Thyroid gland (tissue), 4 donors: Measurements from ENCODE around the gene ITGA1. TPM values are rescaled to one million over a fixed set of nuclear protein-coding genes. Genes with fewer than 3 reads are reported as not detected.
A peak's percentile ranks its signal among the peaks of the same experiment; 100 is the strongest.

Experiments used
- DNase-seq, 2 donors: peaks; one replicate each; pipeline ENCODE4 v3.0.0-alpha.2; 2019
- H3K27ac ChIP-seq, 3 donors: fragments of 200-600 bp; sonication (generic); 1 replicate in 2 of 3; 2 replicates in 1 of 3; pipeline ENCODE4 v1.5.1; 2016 to 2019; ENCODE audit warnings: mild to moderate bottlenecking in 1 of 3, moderate library complexity in 1 of 3
- H3K27me3 ChIP-seq: fragments of 200-600 bp; sonication (generic); one replicate; pipeline ENCODE4 v1.5.1; 2019
- H3K36me3 ChIP-seq, 2 donors: fragments of 200-600 bp; sonication (generic); one replicate each; pipeline ENCODE4 v1.5.1; 2016 to 2019
- H3K4me1 ChIP-seq, 2 donors: fragments of 200-600 bp; sonication (generic); one replicate each; pipeline ENCODE4 v1.5.1; 2017 to 2019
- H3K4me3 ChIP-seq, 3 donors: fragments of 200-600 bp; sonication (generic); replicated peaks in 1 of 3; 1 replicate in 2 of 3; 2 replicates in 1 of 3; pipeline ENCODE4 v1.5.1; 2016; ENCODE audit warnings: mild to moderate bottlenecking in 1 of 3
- H3K9me3 ChIP-seq: fragments of 200-600 bp; sonication (generic); one replicate; pipeline ENCODE4 v1.5.1; 2017
- CTCF ChIP-seq, 6 experiments: fragments of 200-600 bp in 3 of 6; fragments of 450-650 bp in 3 of 6; sonication (generic) in 3 of 6; IDR thresholded peaks; one replicate each; pipeline ENCODE4 v1.5.1; 2016 to 2019; ENCODE audit warnings: antibody characterized with exemption in 6 of 6, mild to moderate bottlenecking in 2 of 6, inconsistent platforms in 1 of 6, moderate library complexity in 1 of 6
- POLR2A ChIP-seq, 2 donors: fragments of 450-650 bp; IDR thresholded peaks; one replicate each; pipeline ENCODE4 v1.6.1; 2017; ENCODE audit warnings: antibody characterized with exemption in 2 of 2, mild to moderate bottlenecking in 2 of 2, moderate library complexity in 1 of 2
- WGBS, 2 donors: methylation state at CpG; one replicate each; pipeline ENCODE4 v1.1.5; 2017; 5-methylcytosine and 5-hydroxymethylcytosine counted together
- intact Hi-C: fragments of 100-400 bp; cut with DNase I; formaldehyde crosslinking; loops from one replicate; pipeline ENCODE4 v1.15.1; 2023
- total RNA-seq, 4 donors: library from RNA; depleted of rRNA; stranded (reverse); fragments of >200 nt; gene quantifications; one replicate each; pipeline ENCODE4 v1.2.3, GENCODE V29; 2016

ITGA1 gene
- total RNA-seq, 4 donors from 2014 or later = 38.7 to 85.9 (median 52.6) TPM

GRCh38 chr5:52829664-52830063, 41.9 kb downstream of the ITGA1 start:
- no peak overlapping the region for H3K27ac ChIP-seq

GRCh38 chr5:52830650-52831049, 42.9 kb downstream of the ITGA1 start:
- no peaks in the 10 kb centered on the region for H3K9me3 ChIP-seq
- H3K4me3 ChIP-seq = no peak overlapping the region
- H3K27ac ChIP-seq = no peak overlapping the region
- WGBS, 2 donors = 83 to 91% methylated on average over 2 of the region's 2 CpGs
- no peaks in the 10 kb centered on the region for H3K36me3 ChIP-seq
- no peak for DNase-seq
- no peak for TF ChIP-seq POLR2A (IDR thresholded peaks at IDR 0.05)
- TF ChIP-seq CTCF (IDR thresholded peaks at IDR 0.05) = no peak
- no peaks in the 10 kb centered on the region for H3K27me3 ChIP-seq
- intact Hi-C loops = no loop called here
- H3K4me1 ChIP-seq = no peaks in the 10 kb centered on the region

More at GRCh38 chr5:52829664-52830063, 41.9 kb downstream of the ITGA1 start:
- no peaks in the 10 kb centered on the region for H3K9me3 ChIP-seq
- no peak overlapping the region for H3K4me3 ChIP-seq
- intact Hi-C loops = no loop called here
- DNase-seq = no peak
- no peaks in the 10 kb centered on the region for H3K4me1 ChIP-seq
- no peak for TF ChIP-seq POLR2A (IDR thresholded peaks at IDR 0.05)
- no peak for TF ChIP-seq CTCF (IDR thresholded peaks at IDR 0.05)
- no peaks in the 10 kb centered on the region for H3K36me3 ChIP-seq
- H3K27me3 ChIP-seq = no peaks in the 10 kb centered on the region

- no peaks in the 10 kb centered on the region for H3K4me1 ChIP-seq
- no peaks in the 10 kb centered on the region for H3K27me3 ChIP-seq
- no peak overlapping the region for H3K27ac ChIP-seq
- H3K4me3 ChIP-seq = no peak overlapping the region
- intact Hi-C loops = no loop called here
- 86% methylated on average over 2 of the region's 2 CpGs for WGBS, 2 donors
- no peaks in the 10 kb centered on the region for H3K36me3 ChIP-seq
- no peak for DNase-seq
- TF ChIP-seq CTCF (IDR thresholded peaks at IDR 0.05) (no peak), POLR2A (IDR thresholded peaks at IDR 0.05) (no peak)
- no peaks in the 10 kb centered on the region for H3K9me3 ChIP-seq
These were observed 44.2 kb downstream of the ITGA1 start for GRCh38 chr5:52831786-52832511.

GRCh38 chr5:52834320-52834719, 46.6 kb downstream of the ITGA1 start:
- 80 to 96% methylated on average over 2 of the region's 2 CpGs for WGBS, 2 donors
- intact Hi-C loops = no loop called here
- TF ChIP-seq POLR2A (IDR thresholded peaks at IDR 0.05) (no peak), CTCF (IDR thresholded peaks at IDR 0.05) (no peak)
- Histone ChIP-seq H3K27me3 (no peaks in the 10 kb centered on the region), H3K36me3 (no peaks in the 10 kb centered on the region), H3K4me1 (no peaks in the 10 kb centered on the region), H3K4me3 (no peak overlapping the region), H3K27ac (no peak overlapping the region), H3K9me3 (no peaks in the 10 kb centered on the region)
- DNase-seq = no peak

GRCh38 chr5:52837068-52837467, 49.4 kb downstream of the ITGA1 start:
- Histone ChIP-seq H3K27ac (peak overlapping the region in 2 of 3 donors; percentile 41 to 48), H3K27me3 (no peaks in the 10 kb centered on the region), H3K9me3 (no peaks in the 10 kb centered on the region), H3K36me3 (no peaks in the 10 kb centered on the region), H3K4me1 (no peaks in the 10 kb centered on the region), H3K4me3 (no peak overlapping the region)
- intact Hi-C loops = no loop called here
- DNase-seq = peak in 1 of 2 donors; percentile 10
- 61 to 69% methylated on average over 7 of the region's 7 CpGs for WGBS, 2 donors
- TF ChIP-seq CTCF (IDR thresholded peaks at IDR 0.05) (no peak), POLR2A (IDR thresholded peaks at IDR 0.05) (no peak)
